Left lung (tissue), 10 donors: ENCODE data around the gene SPEF2. TPM values are rescaled to one million over a fixed set of nuclear protein-coding genes. Genes with fewer than 3 reads are reported as not detected.

Experiments
- ATAC-seq: fragments of 200-7000 bp; cut with Tn5 transposase; one replicate; pipeline ENCODE4 v1.9.1; 2020; ENCODE audit warnings: moderate library complexity
- DNase-seq, 4 donors: peaks; one replicate each; pipeline ENCODE4 v3.0.0-alpha.2; 2013 to 2020
- H3K27ac ChIP-seq, 2 donors: fragments of 200-600 bp; sonication (generic) in 1 of 2; one replicate each; pipeline versions ENCODE4 v1.5.0 to v1.8.0; 2020 to 2021
- H3K27me3 ChIP-seq, 2 donors: fragments of 200-600 bp; sonication (generic) in 1 of 2; one replicate each; pipeline versions ENCODE4 v1.5.0 to v1.8.0; 2020 to 2021
- H3K36me3 ChIP-seq, 2 donors: fragments of 200-600 bp; sonication (generic) in 1 of 2; one replicate each; pipeline versions ENCODE4 v1.5.0 to v1.8.0; 2020 to 2021
- H3K4me1 ChIP-seq, 2 donors: fragments of 200-600 bp; one replicate each; pipeline ENCODE4 v1.8.0; 2021
- H3K4me3 ChIP-seq, 2 donors: fragments of 200-600 bp; sonication (generic) in 1 of 2; one replicate each; pipeline versions ENCODE4 v1.5.0 to v1.8.0; 2020 to 2021; ENCODE audit warnings: mild to moderate bottlenecking in 1 of 2
- H3K9me3 ChIP-seq, 2 donors: fragments of 200-600 bp; sonication (generic) in 1 of 2; one replicate each; pipeline versions ENCODE4 v1.5.0 to v1.8.0; 2020 to 2021
- CTCF ChIP-seq, 2 donors: fragments of 200-600 bp; sonication (generic) in 1 of 2; IDR thresholded peaks; one replicate each; pipeline versions ENCODE4 v1.5.0 to v1.8.0; 2021; ENCODE audit warnings: antibody characterized with exemption in 2 of 2
- intact Hi-C, 2 donors: fragments of 100-400 bp; cut with DNase I; formaldehyde crosslinking; loops; one replicate each; pipeline versions ENCODE4 v1.11.2 to v1.14.2; 2022
- polyA plus RNA-seq, 6 donors: library from polyadenylated mRNA; unstranded; fragments of 120-200 nt; gene quantifications; one replicate each; pipeline ENCODE4 v1.2.1, GENCODE V29; 2013; ENCODE audit not compliant: insufficient read length in 6 of 6
- total RNA-seq, 2 donors: library from RNA; stranded (reverse); fragmentation: NEBNext Ultra II Directional; extraction: Animal tissue kit (Norgen Biotek cat#: 25700); gene quantifications; one replicate each; pipeline ENCODE4 v1.2.1, GENCODE V29; 2021
- donor health status: DM: no; HTN: yes; CAD: no.
- donor health status: DM: no; HTN: no; CAD: no.

SPEF2 gene
- total and polyA plus RNA-seq, 8 donors = 5.8 to 51.5 (median 43.0) TPM

GRCh38 chr5:35694481-35694880 is 76.8 kb downstream of the SPEF2 start:
- intact Hi-C loops = no loop called here
- H3K9me3 ChIP-seq = no peaks in the 10 kb centered on the region
- no peak for TF ChIP-seq CTCF (IDR thresholded peaks at IDR 0.05)
- ATAC-seq (no peak), DNase-seq (no peak)
- no peaks in the 10 kb centered on the region for H3K36me3 ChIP-seq
- H3K4me3 ChIP-seq = no peak overlapping the region
- H3K4me1 ChIP-seq = no peaks in the 10 kb centered on the region
- no peak overlapping the region for H3K27ac ChIP-seq
- H3K27me3 ChIP-seq = no peaks in the 10 kb centered on the region

GRCh38 chr5:35698047-35698808 is 80.6 kb downstream of the SPEF2 start:
- intact Hi-C loops = no loop called here
- no peak overlapping the region for H3K27ac ChIP-seq
- DNase-seq (no peak), ATAC-seq (no peak)
- H3K4me1 ChIP-seq = no peaks in the 10 kb centered on the region
- no peaks in the 10 kb centered on the region for H3K9me3 ChIP-seq
- no peaks in the 10 kb centered on the region for H3K36me3 ChIP-seq
- H3K27me3 ChIP-seq = no peaks in the 10 kb centered on the region
- H3K4me3 ChIP-seq = no peak overlapping the region
- TF ChIP-seq CTCF (IDR thresholded peaks at IDR 0.05) = no peak

GRCh38 chr5:35707659-35708058 is 90.0 kb downstream of the SPEF2 start:
- Histone ChIP-seq H3K27ac (no peak overlapping the region), H3K36me3 (no peaks in the 10 kb centered on the region), H3K4me3 (no peak overlapping the region), H3K9me3 (no peaks in the 10 kb centered on the region), H3K4me1 (no peaks in the 10 kb centered on the region), H3K27me3 (no peaks in the 10 kb centered on the region)
- intact Hi-C loops = no loop called here
- DNase-seq (no peak), ATAC-seq (no peak)
- no peak for TF ChIP-seq CTCF (IDR thresholded peaks at IDR 0.05)

GRCh38 chr5:35709688-35710087 is 92.0 kb downstream of the SPEF2 start:
- no peaks in the 10 kb centered on the region for H3K4me1 ChIP-seq
- DNase-seq (no peak), ATAC-seq (no peak)
- no peaks in the 10 kb centered on the region for H3K9me3 ChIP-seq
- H3K27ac ChIP-seq = no peak overlapping the region
- intact Hi-C loops = no loop called here
- TF ChIP-seq CTCF (IDR thresholded peaks at IDR 0.05) = no peak
- no peaks in the 10 kb centered on the region for H3K36me3 ChIP-seq
- H3K4me3 ChIP-seq = no peak overlapping the region
- H3K27me3 ChIP-seq = no peaks in the 10 kb centered on the region

- DNase-seq (no peak), ATAC-seq (no peak)
- no peak for TF ChIP-seq CTCF (IDR thresholded peaks at IDR 0.05)
- H3K9me3 ChIP-seq = peaks cover 0 to 3% of the 10 kb centered on the region in 2 donors
- H3K36me3 ChIP-seq = no peaks in the 10 kb centered on the region
- no peaks in the 10 kb centered on the region for H3K27me3 ChIP-seq
- H3K27ac ChIP-seq = no peak overlapping the region
- H3K4me1 ChIP-seq = no peaks in the 10 kb centered on the region
- H3K4me3 ChIP-seq = no peak overlapping the region
- intact Hi-C loops = no loop called here
Observed at GRCh38 chr5:35717718-35718117, 100.1 kb downstream of the SPEF2 start.
